ENCODE measurements around the gene DZANK1.
"Not testable (repeated sequence)": the region's sequence is repeated elsewhere in the genome, so short reads cannot be mapped to it uniquely, and the experiment has no call there.

GRCh38 chr20:18349749-18350148 is 117.1 kb downstream of the DZANK1 start:
- not testable (repeated sequence) for TF ChIP-seq CTCF, POLR2A, EP300 (IDR thresholded peaks at IDR 0.05)

All from ovary (tissue), 3 donors.